ENCODE data around the gene SBNO2. TPM values are rescaled to one million over a fixed set of nuclear protein-coding genes. Genes with fewer than 3 reads are reported as not detected.

Gene SBNO2
- total RNA-seq, 3 donors from 2014 or later, result 58.0 to 86.6 (median 74.6) TPM

DNA sequence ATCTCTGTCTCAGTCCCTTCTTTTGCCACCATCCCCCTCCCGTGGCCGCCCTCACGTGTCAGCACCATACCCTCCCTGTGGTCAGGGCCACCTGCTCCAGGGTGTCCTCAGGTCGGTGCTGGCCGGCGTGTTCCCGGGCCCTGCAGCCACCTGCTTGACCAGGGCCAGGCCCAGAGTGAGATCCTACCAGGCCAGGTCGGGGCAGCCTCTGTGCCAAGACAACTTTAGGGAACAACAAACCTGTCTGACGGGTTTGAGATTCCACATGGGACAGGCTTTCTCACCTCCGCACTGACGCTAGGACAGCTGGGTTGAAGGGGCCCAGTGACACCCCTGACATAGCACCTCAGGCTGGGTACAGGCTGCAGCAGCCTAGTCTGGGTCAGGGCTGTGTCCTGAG is 7.5 kb upstream of the SBNO2 start:
- TF ChIP-seq CTCF (IDR thresholded peaks at IDR 0.05), result no peak
- intact Hi-C loops (cut with DNase I, micrococcal nuclease), result loop anchor here in 1 of 2 donors (10.0 kb wide), 1 partner anchor 67 kb away; no protein-coding TSS in a partner anchor
- H3K36me3 ChIP-seq (ENCODE audit: low read depth), result no peaks in the 10 kb centered on the region
- ATAC-seq, result peak; percentile 71
- peak; percentile 67 to 79 (median 71) for DNase-seq
- H3K4me1 ChIP-seq (ENCODE audit: low read depth), result peaks cover 14% of the 10 kb centered on the region
- H3K4me3 ChIP-seq, result no peak overlapping the region
- no peaks in the 10 kb centered on the region for H3K9me3 ChIP-seq

DNA sequence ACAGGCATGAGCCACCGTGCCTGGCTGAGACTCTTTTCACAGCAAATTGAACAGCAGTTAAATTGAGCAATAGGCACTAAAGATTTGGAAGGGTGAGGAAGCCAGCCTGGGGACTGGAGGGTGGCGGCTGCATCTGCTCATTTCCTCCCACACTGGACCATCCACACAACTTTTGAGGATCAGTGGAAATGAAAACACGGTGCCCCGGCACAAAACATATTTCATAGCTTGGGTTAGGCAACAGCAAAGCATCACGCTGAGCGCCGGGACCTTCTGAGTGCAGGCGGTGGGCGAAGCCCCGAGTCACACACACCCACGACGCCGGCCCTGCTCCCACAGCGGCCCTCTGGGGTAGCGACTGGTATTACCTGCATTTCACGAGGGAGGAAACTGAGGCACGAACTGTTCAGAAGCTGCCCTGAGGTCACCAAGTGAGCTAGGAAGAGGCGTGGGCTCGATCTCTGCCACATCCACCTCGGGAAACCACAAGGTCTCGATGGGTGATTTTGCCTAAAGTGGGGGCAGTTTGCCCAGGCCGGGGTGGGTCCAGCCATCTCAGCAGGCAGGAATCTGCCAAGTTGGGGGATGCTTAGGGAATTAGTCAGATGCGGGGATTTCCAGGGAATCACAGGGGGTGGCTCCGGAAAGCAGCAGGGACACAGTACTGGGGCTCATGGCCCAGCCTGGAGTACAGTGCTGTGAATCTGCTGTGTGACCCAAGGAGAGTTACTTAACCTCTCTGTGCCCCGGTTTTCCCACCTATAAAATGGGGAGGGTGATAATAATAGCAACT is 3.5 kb upstream of the SBNO2 start:
- Histone ChIP-seq H3K4me1 (ENCODE audit: low read depth) (peaks cover 18% of the 10 kb centered on the region), H3K4me3 (no peak overlapping the region), H3K36me3 (ENCODE audit: low read depth) (no peaks in the 10 kb centered on the region), H3K9me3 (no peaks in the 10 kb centered on the region)
- TF ChIP-seq CTCF (IDR thresholded peaks at IDR 0.05), result no peak
- intact Hi-C loops (cut with DNase I, micrococcal nuclease), result loop anchor here in 1 of 2 donors (10.0 kb wide), 1 partner anchor 53 kb away; no protein-coding TSS in a partner anchor
- ATAC-seq, result no peak
- peak in 1 of 3 donors; percentile 62 for DNase-seq

DNA sequence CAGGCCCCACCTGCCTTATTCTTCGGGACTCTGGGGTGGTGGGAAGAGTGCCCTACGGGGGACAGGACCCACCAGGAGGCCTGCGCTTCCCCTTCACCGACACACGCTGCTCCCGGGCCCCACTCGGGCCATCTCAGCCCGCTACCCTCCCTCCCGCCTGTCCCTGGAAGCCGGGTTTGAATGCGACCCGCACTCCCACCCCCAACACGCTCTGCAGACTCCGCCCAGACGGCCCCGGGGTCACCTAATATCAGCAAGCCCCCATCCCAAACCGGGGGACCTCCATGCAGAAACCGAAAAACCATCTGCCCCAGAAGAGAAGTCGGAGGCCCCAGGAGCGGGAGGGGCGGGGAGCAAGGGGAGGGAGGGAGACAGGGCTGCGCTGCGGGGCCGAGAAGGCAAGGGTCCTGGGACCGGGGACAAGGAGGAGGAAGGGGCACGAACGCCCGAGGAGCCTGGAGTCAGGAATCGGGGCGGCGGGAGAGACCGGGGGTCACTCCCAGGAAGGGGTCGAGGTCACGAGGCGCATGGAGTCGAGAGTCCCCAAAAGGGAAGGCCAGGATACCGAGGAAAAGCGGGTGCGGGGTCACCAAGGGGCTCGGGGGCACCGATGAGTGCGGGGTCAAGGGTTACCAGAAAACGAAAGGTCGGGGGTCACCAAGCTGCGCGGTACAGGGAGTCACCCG is 766 bp downstream of the SBNO2 start:
- Histone ChIP-seq H3K9me3 (no peaks in the 10 kb centered on the region), H3K4me1 (ENCODE audit: low read depth) (peaks cover 13% of the 10 kb centered on the region), H3K4me3 (peak overlapping the region; percentile 75), H3K36me3 (ENCODE audit: low read depth) (no peaks in the 10 kb centered on the region)
- intact Hi-C loops (cut with DNase I, micrococcal nuclease), result loop anchor here in 1 of 2 donors (10.0 kb wide), 1 partner anchor 49 kb away; no protein-coding TSS in a partner anchor
- no peak for TF ChIP-seq CTCF (IDR thresholded peaks at IDR 0.05)
- peak; percentile 54 for ATAC-seq
- DNase-seq, result peak; percentile 54 to 76 (median 67)

GRCh38 chr19:1172353-1173158 is 1.5 kb downstream of the SBNO2 start:
- DNase-seq (peak; percentile 66 to 86 (median 70)), ATAC-seq (peak; percentile 74)
- no peak for TF ChIP-seq CTCF (IDR thresholded peaks at IDR 0.05)
- Histone ChIP-seq H3K9me3 (no peaks in the 10 kb centered on the region), H3K4me1 (ENCODE audit: low read depth) (peaks cover 13% of the 10 kb centered on the region), H3K36me3 (ENCODE audit: low read depth) (no peaks in the 10 kb centered on the region), H3K4me3 (peak overlapping the region; percentile 75)
- intact Hi-C loops (cut with DNase I, micrococcal nuclease), result loop anchor here in 1 of 2 donors (10.0 kb wide), 1 partner anchor 48 kb away; no protein-coding TSS in a partner anchor

GRCh38 chr19:1171755-1172352 is 2.2 kb downstream of the SBNO2 start:
- Histone ChIP-seq H3K36me3 (ENCODE audit: low read depth) (no peaks in the 10 kb centered on the region), H3K9me3 (no peaks in the 10 kb centered on the region), H3K4me3 (no peak overlapping the region), H3K4me1 (ENCODE audit: low read depth) (peaks cover 13% of the 10 kb centered on the region)
- TF ChIP-seq CTCF (IDR thresholded peaks at IDR 0.05), result no peak
- DNase-seq (peak in 1 of 3 donors; percentile 49), ATAC-seq (no peak)
- intact Hi-C loops (cut with DNase I, micrococcal nuclease), result loop anchor here in 1 of 2 donors (10.0 kb wide), 1 partner anchor 47 kb away; no protein-coding TSS in a partner anchor

Data from mucosa of descending colon (tissue), 3 donors.